Measurements from ENCODE around the gene PLCH2.
"Not testable (repeated sequence)": the region's sequence is repeated elsewhere in the genome, so short reads cannot be mapped to it uniquely, and the experiment has no call there.

Gene PLCH2

DNA sequence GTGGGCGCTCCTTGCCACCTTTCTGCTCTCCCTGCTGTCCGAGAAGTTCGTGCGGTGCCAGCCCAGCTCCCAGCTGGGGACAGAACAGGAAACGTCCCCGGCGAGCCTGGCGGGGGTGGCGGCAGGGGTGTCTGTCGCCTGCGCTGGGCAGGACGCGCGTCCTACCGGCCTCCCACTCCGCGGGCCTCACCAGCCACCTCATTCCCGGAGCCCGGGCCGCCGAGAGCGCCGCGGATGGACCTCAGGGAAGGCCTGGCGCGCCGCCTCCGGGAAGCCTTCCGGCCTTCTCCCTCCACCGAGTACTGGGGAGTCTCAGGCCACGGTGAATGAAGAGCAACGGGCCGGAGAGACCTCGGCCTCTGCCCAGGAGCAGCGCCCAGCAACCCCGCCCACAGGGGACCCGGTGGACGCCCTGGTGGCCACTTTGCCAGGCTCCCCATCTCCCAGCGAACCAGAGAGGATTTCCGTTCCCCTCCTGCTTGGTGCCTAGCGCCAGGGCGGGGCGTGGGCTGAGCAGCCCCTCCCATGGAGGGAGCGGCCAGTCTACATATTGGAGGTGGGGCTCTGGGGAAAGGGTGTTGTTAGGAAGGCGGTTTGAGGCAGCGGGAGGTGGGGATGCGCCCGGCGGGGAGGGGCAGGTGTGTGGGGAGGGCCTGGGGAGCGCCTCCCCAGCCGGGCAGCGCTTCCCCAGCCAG lies 70.6 kb downstream of the PLCH2 start:
- peak in 23 of 42 donors; percentile 40 to 70 (median 52) for DNase-seq
- intact Hi-C loops (cut with DNase I), result no loop called here

GRCh38 chr1:2547210-2548067 lies 71.3 kb downstream of the PLCH2 start:
- intact Hi-C loops (cut with DNase I), result loop anchor here (1.0 kb wide), 1 partner anchor 133 kb away; no protein-coding TSS in a partner anchor
- DNase-seq, result no peak

GRCh38 chr1:2548068-2548589 lies 72.0 kb downstream of the PLCH2 start:
- peak in 41 of 42 donors; percentile 74 to 93 (median 85) for DNase-seq
- intact Hi-C loops (cut with DNase I), result loop anchor here (1.0 kb wide), 1 partner anchor 134 kb away; no protein-coding TSS in a partner anchor

GRCh38 chr1:2549367-2550029 lies 73.4 kb downstream of the PLCH2 start:
- intact Hi-C loops (cut with DNase I); DNase-seq: not testable (repeated sequence)

DNA sequence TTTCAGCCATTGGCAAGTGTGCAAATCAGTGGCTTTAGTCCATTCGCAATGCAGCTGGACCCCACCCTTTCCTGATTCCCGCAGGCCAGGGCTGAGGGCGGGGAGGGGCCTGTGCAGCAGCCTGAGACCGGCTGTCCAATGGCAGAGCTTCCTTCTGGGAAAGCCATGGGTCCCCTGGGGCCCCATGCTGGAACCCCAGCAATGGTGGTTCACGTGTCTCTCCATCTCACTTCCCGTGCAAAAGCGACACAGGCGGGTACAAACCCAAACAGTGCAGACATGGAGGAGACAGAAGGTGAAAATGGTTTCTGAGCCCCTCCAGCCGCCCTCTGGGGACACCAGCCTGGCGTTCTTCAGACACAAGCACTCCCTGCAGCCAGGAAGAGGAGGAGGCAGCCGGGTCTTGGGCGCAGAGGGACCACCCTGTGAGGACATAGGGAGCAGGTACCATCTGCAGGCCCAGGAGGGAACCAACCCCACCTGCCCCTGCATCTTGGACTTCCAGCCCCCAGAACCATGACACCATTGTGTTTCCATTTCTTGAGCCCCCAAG lies 74.3 kb downstream of the PLCH2 start:
- intact Hi-C loops (cut with DNase I); DNase-seq: not testable (repeated sequence)

DNA sequence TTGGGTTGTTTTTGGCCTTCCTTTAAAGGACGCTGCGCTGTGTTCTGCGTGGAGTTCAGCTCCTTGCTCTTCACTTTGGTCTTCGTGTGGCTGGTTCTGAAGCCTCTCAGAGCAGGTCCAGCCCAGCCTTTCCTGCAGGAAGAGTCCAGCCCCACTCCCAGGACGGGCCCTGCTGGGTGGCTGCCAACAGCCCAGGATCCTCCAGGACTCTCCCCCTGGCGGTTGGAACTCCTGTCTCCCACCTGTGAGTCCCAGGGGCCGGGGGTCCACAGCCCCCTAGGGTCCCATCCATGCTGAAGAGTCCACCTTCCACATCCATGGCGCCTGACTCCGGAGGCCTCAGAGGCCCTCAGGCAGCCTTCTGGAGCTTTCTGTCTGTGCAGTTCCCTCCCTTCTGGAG lies 75.5 kb downstream of the PLCH2 start:
- DNase-seq; intact Hi-C loops (cut with DNase I): not testable (repeated sequence)

DNA sequence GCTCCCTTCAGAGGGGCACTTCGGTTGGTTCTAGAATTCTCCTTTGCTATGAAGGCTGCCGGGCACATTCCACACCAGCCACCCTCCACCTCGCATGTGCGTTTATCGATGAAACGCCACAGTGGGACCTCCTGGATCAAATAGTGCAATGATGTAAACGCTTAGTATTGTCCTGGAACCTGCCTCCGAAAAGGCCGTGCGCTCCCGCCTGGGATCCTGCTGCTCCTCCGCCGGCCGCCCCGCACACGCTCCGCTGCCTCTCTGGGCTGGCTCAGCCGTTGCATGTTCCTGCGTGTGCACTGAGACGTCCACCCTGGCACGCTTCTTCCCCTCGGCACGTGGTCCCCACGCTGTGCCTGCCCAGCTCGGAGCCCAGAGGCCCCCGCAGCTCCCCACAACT lies 76.1 kb downstream of the PLCH2 start:
- DNase-seq, result no peak
- intact Hi-C loops (cut with DNase I), result no loop called here

- DNase-seq; intact Hi-C loops (cut with DNase I): not testable (repeated sequence)
These were observed 77.0 kb downstream of the PLCH2 start for GRCh38 chr1:2553076-2553475.

DNA sequence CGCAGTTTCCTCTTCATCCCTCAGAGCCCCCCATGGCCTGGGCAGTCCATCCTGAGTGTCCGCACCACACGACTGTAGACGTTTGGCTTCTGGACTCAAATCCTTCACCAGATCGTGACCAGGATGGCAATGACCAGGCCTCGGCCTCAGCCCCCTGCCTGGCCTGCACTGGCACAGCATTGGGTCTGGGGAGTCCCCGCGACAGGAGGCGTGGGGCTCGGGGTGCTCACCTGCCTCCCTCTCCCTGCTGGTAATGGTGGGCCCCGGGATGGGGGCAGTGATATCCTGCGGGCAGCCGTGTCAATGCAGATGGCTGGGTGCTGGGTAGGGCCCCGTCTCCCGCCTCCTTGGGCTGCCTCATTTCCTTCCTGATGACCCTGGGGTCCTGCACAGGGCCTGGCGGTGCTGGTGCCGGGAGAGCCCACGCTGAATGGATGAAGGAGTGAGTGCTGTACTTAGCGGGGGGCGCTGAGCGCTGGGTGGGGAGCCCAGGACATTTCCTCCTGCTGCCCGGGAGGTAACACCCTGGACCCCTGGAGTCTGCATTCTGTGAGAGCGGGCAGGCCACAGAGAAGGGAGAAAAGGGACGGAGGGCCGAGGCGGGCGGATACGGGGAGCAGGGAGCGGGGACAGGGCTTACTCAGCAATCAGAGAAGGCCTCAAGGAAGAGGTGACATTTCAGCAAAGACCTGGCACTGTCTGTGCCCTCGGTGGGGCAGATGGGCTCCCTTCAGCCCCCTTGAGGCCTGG lies 78.0 kb downstream of the PLCH2 start:
- intact Hi-C loops (cut with DNase I), result no loop called here

DNA sequence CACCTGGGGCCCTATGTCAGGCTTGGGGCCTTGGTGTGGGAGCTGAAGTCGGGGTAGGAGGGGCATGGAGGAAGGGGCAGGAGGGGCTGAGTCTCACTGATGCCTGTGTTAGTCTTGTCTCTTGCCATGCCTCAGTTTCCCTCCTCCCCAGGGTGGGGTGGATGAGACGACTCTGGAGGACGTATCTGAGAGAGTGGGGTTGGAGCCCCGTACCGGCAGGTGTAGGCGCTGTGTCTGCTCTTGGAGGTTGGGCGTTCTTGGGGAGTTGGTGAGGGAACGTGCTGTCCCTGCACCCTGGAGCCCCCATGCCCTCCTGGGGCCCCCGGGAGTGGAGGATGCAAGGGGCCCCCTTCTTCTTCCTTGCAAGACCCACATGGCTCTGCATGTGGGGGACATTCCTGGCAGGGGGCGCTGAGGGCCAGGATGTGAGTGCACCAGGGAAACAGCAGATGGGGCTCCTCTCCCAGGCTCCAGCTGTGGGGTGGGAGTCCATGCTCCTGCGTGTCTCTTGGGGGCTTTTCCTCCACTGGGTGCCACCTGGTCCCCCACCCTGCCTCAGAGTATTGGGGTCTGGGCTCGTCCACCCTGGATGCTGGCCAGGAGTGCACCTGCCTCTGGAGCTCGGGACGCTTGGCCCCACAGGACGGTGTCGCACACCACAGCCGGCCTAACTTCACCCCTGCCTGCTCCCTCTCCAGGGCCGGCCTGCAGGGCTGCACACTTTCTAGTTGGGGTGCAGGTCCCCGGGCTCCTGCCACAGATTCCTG lies 78.7 kb downstream of the PLCH2 start:
- peak in 3 of 42 donors; percentile 27 to 43 (median 33) for DNase-seq
- intact Hi-C loops (cut with DNase I), result no loop called here

More for the DNA sequence above, 78.0 kb downstream of the PLCH2 start:
- no peak for DNase-seq

All from head of caudate nucleus (tissue), 42 donors.